Iris pigment epithelial cell (primary cell): ENCODE data around the gene CDON.

Experiments used
- DNase-seq: peaks from one replicate; pipeline ENCODE4 v3.0.0-alpha.2; 2011; ENCODE audit warnings: low read depth

CDON gene

GRCh38 chr11:126062679-126063506 is at the start of gene CDON:
Gene CDON (minus strand): TSS chr11:126062866. CDS start chr11:126023476, 39,390 bp downstream.
- DNase-seq = peak; percentile 87

GRCh38 chr11:126111458-126112116 is 48.9 kb upstream of the CDON start:
- DNase-seq = no peak

- peak; percentile 24 for DNase-seq
Measured at GRCh38 chr11:126109941-126110731, 47.5 kb upstream of the CDON start.

- DNase-seq = no peak
Measured at GRCh38 chr11:126106594-126107328, 44.1 kb upstream of the CDON start.

GRCh38 chr11:126105748-126106080 is 43.0 kb upstream of the CDON start:
- no peak for DNase-seq

- DNase-seq = no peak
Measured at GRCh38 chr11:126105022-126105747, 42.5 kb upstream of the CDON start.

- DNase-seq = no peak
Measured at GRCh38 chr11:126104420-126104819, 41.8 kb upstream of the CDON start.

- no peak for DNase-seq
Measured at GRCh38 chr11:126103150-126103549, 40.5 kb upstream of the CDON start.

- peak; percentile 31 for DNase-seq
Measured at GRCh38 chr11:126102436-126102981, 39.8 kb upstream of the CDON start.

GRCh38 chr11:126101930-126102283 is 39.2 kb upstream of the CDON start:
- DNase-seq = no peak

GRCh38 chr11:126101251-126101929 is 38.7 kb upstream of the CDON start:
- DNase-seq = no peak

- DNase-seq = no peak
Measured at GRCh38 chr11:126100716-126101115, 38.0 kb upstream of the CDON start.

- DNase-seq = no peak
Measured at GRCh38 chr11:126098204-126098769, 35.6 kb upstream of the CDON start.

GRCh38 chr11:126095745-126096144 is 33.1 kb upstream of the CDON start:
- no peak for DNase-seq

GRCh38 chr11:126090452-126090851 is 27.8 kb upstream of the CDON start:
- DNase-seq = no peak

GRCh38 chr11:126088999-126089398 is 26.3 kb upstream of the CDON start:
- no peak for DNase-seq

GRCh38 chr11:126086248-126086647 is 23.6 kb upstream of the CDON start:
- DNase-seq = no peak

- DNase-seq = no peak
Measured at GRCh38 chr11:126084608-126084912, 21.9 kb upstream of the CDON start.

GRCh38 chr11:126083829-126084607 is 21.4 kb upstream of the CDON start:
- no peak for DNase-seq
